Epithelial cell of proximal tubule (primary cell): Measurements from ENCODE around the gene NMUR1. TPM values are rescaled to one million over a fixed set of nuclear protein-coding genes. Genes with fewer than 3 reads are reported as not detected.

ENCODE experiments used
- DNase-seq: peaks from one replicate; pipeline ENCODE4 v3.0.0-alpha.2; 2011; ENCODE audit warnings: low read depth
- H3K4me3 ChIP-seq: 2 replicates; pipeline ENCODE4 v1.5.1; 2011; ENCODE audit warnings: low read depth, mild to moderate bottlenecking, low read length
- total RNA-seq: library from RNA; depleted of rRNA; stranded (reverse); fragments of >200 nt; gene quantifications from 2 replicates; pipeline ENCODE4 v1.2.3, GENCODE V29; 2015
- TF ChIP-seq, protein P1 (sequence below): conservative IDR thresholded peaks from 2 replicates; pipeline ENCODE4 v1.5.1; 2012; ENCODE audit warnings: low read depth, mild to moderate bottlenecking, low read length

Gene NMUR1
- total RNA-seq, 1 donor from 2014 or later, result not detected

DNA sequence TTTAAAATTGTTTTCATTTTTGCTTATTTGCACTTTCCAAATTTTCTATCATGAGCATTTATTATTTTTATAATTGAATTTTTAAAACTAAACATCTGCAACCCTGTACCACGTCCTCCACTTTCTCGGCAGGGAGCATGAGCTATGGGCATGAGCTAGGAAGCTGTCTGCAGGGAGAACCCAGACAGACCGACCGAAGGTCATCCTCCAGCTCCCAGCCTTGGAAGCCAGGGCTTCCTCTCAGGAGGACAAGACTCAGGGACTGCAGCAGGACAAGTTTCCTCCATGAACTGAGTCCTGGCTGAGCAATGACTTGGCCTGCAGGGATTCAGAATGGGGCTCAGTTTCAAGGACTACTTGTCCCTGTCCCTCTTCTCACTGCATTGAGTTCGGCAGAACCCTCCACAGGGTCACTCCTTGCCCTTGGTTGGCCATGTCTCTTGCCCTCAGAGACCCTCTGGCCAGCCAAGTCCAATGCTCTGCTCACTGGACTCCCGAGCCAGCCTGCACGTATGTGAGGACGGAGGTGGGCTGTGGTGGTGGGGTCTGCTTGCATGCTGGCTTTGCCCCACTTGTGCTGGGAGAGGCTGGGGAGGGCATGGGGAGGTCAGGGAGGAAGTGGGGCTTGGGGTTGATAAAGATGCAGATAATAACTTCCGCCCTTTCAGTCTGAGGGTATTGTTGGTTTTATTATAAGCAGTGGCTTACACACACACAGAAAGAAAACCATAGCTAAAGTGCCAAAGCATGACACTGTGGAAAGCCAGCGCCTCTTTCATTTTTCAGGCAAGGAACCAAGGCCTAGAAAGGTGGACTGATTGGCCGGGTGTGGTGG lies 6.6 kb downstream of the NMUR1 start:
- no peak for DNase-seq
- no peak overlapping the region for H3K4me3 ChIP-seq
- TF ChIP-seq, protein P1, sequence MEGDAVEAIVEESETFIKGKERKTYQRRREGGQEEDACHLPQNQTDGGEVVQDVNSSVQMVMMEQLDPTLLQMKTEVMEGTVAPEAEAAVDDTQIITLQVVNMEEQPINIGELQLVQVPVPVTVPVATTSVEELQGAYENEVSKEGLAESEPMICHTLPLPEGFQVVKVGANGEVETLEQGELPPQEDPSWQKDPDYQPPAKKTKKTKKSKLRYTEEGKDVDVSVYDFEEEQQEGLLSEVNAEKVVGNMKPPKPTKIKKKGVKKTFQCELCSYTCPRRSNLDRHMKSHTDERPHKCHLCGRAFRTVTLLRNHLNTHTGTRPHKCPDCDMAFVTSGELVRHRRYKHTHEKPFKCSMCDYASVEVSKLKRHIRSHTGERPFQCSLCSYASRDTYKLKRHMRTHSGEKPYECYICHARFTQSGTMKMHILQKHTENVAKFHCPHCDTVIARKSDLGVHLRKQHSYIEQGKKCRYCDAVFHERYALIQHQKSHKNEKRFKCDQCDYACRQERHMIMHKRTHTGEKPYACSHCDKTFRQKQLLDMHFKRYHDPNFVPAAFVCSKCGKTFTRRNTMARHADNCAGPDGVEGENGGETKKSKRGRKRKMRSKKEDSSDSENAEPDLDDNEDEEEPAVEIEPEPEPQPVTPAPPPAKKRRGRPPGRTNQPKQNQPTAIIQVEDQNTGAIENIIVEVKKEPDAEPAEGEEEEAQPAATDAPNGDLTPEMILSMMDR, result no peak

DNA sequence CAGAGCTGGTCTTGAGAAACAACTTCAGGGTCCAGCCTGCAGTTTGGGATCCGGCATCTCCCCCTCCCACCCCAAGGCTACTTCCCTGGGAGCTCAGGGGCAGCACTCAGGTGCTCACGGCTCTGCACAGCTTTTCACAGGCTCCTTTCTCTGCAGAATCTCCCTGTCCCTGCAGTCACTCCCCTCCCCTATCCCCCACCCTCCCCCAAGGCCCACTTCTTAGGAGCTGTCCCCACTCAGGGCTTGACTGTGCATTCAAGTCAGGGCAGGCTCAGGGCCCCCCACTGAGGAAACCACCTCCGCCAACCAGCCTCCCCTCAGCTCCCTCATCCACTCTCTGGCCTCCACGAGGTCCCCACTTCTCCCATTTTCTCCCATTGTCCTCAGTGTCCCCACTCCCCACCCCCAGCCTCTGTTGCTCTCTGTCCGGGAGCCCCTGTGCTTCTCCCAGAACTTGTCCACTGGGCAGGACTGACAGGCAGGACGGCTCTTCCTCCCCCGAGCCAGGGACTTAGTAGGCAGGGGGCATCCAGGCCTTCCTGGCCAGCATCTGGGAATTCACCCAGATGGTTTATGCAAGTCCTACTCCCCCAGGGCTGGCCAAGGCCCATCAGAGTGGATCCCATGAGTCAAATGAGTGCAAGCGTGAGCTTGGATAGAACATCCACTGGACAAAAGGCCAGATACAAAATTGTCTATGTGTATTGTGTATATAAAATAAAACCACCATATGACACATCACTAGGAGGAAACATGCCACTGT lies 7.6 kb downstream of the NMUR1 start:
- TF ChIP-seq, protein P1, result no peak
- no peak for DNase-seq

DNA sequence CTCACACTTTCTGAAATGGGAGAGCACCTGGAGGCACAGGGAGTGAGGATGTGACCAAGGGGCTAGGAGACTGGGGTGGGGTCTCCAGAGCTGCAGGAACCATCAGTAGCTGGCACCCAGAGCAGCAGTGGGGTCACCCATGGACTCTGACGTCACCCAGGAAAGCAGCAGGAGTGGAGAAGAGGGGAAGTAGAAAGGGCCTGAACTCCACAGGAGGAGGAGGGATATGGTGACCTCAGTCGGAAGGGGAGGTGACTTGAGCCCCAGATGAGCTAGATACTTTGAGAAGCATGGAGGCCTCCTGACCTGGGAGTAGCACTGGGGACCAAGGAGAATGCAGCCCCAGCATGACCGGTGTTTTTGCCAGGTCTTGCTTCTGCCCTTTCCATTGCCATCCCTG lies 8.8 kb downstream of the NMUR1 start:
- DNase-seq, result no peak
- TF ChIP-seq, protein P1, result no peak
- H3K4me3 ChIP-seq, result no peak overlapping the region

More for the DNA sequence above, 7.6 kb downstream of the NMUR1 start:
- no peak overlapping the region for H3K4me3 ChIP-seq

- TF ChIP-seq, protein P1, result no peak
- no peak for DNase-seq
- no peak overlapping the region for H3K4me3 ChIP-seq
Measured at GRCh38 chr2:231519975-231520555, 10.2 kb downstream of the NMUR1 start.

DNA sequence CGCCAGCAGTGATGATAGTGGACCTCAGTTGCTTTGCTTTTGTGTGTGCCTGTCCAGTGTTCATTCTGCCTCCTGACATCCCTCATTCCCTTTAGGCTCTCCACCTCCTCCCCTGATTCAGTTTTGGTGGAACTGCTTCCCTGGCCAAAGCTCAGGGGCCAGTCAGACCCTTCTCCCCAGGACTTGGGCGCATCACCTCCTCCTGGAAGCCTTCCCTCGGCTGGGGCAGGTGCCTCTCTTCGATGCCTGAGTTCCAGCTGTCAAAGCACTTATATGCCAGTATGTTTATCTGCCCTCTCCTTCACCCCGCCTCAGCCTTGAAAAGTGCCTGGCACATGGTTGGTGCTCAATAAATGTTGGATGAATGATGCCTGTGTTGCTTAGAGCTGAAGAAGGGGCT lies 11.5 kb downstream of the NMUR1 start:
- no peak overlapping the region for H3K4me3 ChIP-seq
- DNase-seq, result no peak
- TF ChIP-seq, protein P1, result no peak

DNA sequence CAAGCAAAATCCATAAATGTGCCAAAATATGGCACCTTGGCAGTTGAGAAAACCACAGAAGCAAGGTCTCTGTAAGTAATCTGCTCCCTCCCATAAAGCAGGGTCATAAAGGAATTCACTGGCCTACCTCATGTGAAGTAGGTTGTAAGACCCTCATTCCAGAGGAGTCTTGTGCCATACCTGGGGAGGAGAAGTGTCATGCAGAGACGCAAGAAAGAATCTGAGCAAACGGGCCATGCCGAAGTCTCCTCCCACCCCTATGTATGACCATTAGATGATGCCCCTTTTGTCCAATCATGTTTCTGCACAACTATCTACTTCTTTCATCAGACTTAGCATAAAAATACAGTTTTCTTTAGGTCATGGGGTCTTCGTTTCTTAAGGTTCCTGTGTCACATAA lies 14.6 kb downstream of the NMUR1 start:
- TF ChIP-seq, protein P1, result no peak
- DNase-seq, result no peak
- H3K4me3 ChIP-seq, result no peak overlapping the region
